Upper lobe of left lung (tissue), 4 donors: ENCODE measurements around the gene PDAP1.

Source experiments
- CTCF ChIP-seq, 6 experiments: fragments of 450-650 bp in 4 of 6; fragments of 200-600 bp in 2 of 6; sonication (generic) in 2 of 6; IDR thresholded peaks; one replicate each; pipeline ENCODE4 v1.5.1; 2016 to 2019; ENCODE audit warnings: antibody characterized with exemption in 6 of 6
- EP300 ChIP-seq, 4 donors: sonication (generic); formaldehyde crosslinking; IDR thresholded peaks; one replicate each; pipeline ENCODE4 v1.5.1; 2017; ENCODE audit warnings: antibody characterized with exemption in 4 of 4, control low read depth in 2 of 4
- POLR2A ChIP-seq, 4 donors: fragments of 450-650 bp; IDR thresholded peaks; one replicate each; pipeline ENCODE4 v1.5.1; 2016 to 2017; ENCODE audit warnings: antibody characterized with exemption in 4 of 4, mild to moderate bottlenecking in 2 of 4
- POLR2AphosphoS5 ChIP-seq, 2 donors: sonication (generic); formaldehyde crosslinking; IDR thresholded peaks; one replicate each; pipeline ENCODE4 v1.5.1; 2017; ENCODE audit warnings: antibody characterized with exemption in 2 of 2

DNA sequence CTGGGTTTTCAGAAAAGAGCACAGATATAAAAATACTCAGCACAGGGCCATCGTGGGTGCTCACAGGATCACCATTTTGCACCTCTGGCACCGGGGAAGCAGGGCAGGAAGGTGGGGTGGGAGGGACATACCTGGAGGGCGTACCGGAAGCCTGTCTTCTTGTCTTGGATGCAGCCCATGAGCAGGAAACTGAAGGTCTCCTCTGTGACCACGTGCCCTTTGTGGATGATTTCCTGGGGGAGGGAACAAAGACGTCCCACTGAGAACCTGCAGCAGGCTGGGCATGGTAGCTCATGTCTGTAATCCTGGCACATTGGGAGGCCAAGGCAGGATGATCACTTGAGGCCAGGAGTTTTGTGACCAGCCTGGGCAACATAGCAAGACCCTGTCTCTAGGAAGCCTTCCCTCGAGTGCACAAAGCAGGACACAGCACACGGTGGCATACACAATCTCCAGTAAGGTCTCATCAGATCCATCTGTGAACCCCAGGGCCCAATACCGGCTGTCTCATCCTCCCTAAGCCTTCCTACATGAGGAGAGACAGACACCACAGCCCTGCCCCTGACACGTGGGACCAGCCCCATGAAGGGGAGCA, 20.7 kb upstream of the PDAP1 start:
- no peak for TF ChIP-seq POLR2A (IDR thresholded peaks at IDR 0.05)
- no peak for TF ChIP-seq CTCF (IDR thresholded peaks at IDR 0.05)
- TF ChIP-seq POLR2AphosphoS5 (IDR thresholded peaks at IDR 0.05), result no peak
- no peak for TF ChIP-seq EP300 (IDR thresholded peaks at IDR 0.05)
